Coronary artery (tissue), 2 donors: ENCODE measurements around the gene HOPX.
"Not testable (repeated sequence)": the region's sequence is repeated elsewhere in the genome, so short reads cannot be mapped to it uniquely, and the experiment has no call there.

Source experiments
- DNase-seq: peaks from one replicate; pipeline ENCODE4 v3.0.0-alpha.2; 2017; ENCODE audit warnings: low spot score
- H3K27ac ChIP-seq, 2 donors: fragments of 200-600 bp; sonication (generic); one replicate each; pipeline ENCODE4 v1.5.1; 2016 to 2019
- H3K4me3 ChIP-seq: fragments of 200-600 bp; sonication (generic); 2 replicates; pipeline ENCODE4 v1.5.1; 2016; ENCODE audit warnings: mild to moderate bottlenecking, moderate library complexity
- CTCF ChIP-seq: fragments of 200-600 bp; sonication (generic); IDR thresholded peaks from one replicate; pipeline ENCODE4 v1.5.1; 2019; ENCODE audit warnings: antibody characterized with exemption

The HOPX gene

DNA sequence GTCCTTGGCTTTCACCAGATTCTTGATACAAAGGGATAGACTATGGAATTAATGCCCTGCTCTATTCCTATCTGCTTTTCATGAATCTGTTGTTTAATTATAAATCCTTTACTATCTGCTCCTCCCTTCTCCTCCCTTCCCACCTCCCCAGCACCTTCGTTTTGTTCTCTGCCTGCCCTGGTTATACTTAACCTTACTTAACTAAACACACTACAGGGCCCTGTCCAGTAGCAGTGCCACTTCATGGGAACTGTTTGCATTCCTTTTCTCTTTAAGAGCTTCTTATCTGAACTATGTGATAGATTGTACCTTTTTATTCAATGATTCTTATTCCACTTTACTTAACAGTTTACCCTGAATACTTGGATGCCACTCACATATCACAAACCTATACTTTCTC lies 830 bp downstream of the HOPX start:
- no peak for TF ChIP-seq CTCF
- no peak for DNase-seq
- Histone ChIP-seq H3K4me3 (no peak overlapping the region), H3K27ac (no peak overlapping the region)

DNA sequence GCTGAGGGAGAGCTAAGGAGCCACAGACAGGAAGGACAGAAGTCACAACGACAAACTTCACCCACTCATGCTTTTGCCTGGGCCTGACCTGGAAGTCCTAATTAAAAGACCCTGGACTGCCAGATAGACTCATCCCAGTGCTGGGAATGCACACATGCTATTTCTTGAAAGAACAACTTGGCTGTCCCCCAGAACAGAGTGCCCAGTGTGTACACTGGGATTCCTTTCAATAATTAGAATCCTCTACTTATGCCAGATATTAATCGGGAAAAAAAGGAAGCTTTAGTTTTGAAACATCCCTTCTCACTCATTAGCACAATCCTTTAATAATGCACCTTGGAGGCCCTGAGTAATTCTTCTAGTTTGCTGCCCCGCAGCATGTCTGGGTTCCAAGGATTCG lies 3.4 kb downstream of the HOPX start:
- Histone ChIP-seq H3K27ac (no peak overlapping the region), H3K4me3 (no peak overlapping the region)
- no peak for TF ChIP-seq CTCF
- no peak for DNase-seq

DNA sequence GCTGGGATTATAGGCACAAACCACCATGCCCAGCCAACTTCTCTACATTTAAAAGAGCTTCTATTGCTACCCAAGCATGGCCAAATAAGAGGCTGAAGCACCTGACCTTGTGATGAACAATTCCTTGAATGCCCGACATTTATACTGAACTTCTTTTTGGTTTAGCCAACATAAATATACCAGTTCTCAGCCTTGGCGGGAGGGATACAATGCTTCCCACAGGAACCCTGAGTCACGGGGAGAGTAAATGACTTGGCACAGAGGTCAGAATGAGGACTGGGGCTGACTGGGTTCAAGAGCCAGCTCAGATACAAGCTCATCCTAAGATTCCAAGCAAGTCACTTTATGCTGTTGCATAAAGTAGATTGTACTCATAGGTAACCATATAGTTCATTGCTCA lies 6.1 kb downstream of the HOPX start:
- no peak for DNase-seq

GRCh38 chr4:56671860-56672259 lies 9.2 kb downstream of the HOPX start:
- TF ChIP-seq CTCF = no peak
- no peak overlapping the region for H3K4me3 ChIP-seq
- no peak for DNase-seq
- H3K27ac ChIP-seq = no peak overlapping the region

More for the DNA sequence above, 6.1 kb downstream of the HOPX start:
- TF ChIP-seq CTCF = no peak
- Histone ChIP-seq H3K4me3 (no peak overlapping the region), H3K27ac (no peak overlapping the region)

DNA sequence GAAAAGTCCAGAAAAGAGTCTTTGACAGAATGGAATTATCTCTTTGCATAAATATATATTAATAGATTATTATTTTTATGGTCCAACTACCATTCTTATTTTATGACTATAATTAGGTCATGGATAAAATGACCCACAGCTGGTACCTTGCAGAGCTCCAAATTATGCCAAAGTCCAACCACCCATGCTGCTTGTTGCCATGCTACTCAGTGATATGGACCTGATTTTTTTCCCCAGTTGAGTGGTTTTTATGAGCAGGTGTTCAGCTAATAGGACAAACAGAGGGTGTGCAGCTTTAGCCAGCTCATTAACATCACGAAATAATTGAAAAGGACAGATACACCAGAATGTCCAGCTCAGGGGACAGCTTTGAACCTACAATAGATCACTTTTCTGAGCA lies 9.7 kb downstream of the HOPX start:
- TF ChIP-seq CTCF = no peak
- H3K27ac ChIP-seq = no peak overlapping the region
- no peak overlapping the region for H3K4me3 ChIP-seq

DNA sequence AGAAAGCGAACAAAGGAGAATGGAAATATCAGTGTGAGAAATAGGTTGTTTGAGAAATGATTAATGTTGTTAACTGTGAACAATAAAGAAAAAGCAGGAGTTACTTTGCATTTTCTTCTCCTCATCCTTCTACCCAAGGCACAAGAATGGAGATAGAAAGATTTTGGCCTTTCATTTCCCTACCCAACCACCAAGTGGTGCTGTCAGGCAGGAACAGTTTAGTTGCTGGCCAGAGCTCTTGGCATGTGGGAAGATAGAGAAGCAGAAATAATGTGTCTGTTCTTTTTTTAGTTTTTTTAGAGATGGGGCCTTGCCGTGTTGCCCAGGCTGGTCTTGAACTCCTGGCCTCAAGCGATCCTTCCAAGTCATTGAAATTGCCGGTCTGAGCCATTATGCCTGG lies 12.8 kb downstream of the HOPX start:
- no peak overlapping the region for H3K27ac ChIP-seq
- H3K4me3 ChIP-seq = no peak overlapping the region
- no peak for DNase-seq
- TF ChIP-seq CTCF = no peak

More for the DNA sequence above, 9.7 kb downstream of the HOPX start:
- DNase-seq = no peak

- not testable (repeated sequence) for H3K27ac ChIP-seq, DNase-seq, H3K4me3 ChIP-seq
These were observed 13.7 kb downstream of the HOPX start for GRCh38 chr4:56667396-56667795.

- Histone ChIP-seq H3K27ac (no peak overlapping the region), H3K4me3 (no peak overlapping the region)
- DNase-seq = no peak
- no peak for TF ChIP-seq CTCF
These were observed 14.8 kb downstream of the HOPX start for GRCh38 chr4:56666279-56666678.
